ENCODE data around the gene RGCC. TPM values are rescaled to one million over a fixed set of nuclear protein-coding genes. Genes with fewer than 3 reads are reported as not detected.

The RGCC gene
- total RNA-seq, 1 experiment from 2014 or later = 69.3 TPM

DNA sequence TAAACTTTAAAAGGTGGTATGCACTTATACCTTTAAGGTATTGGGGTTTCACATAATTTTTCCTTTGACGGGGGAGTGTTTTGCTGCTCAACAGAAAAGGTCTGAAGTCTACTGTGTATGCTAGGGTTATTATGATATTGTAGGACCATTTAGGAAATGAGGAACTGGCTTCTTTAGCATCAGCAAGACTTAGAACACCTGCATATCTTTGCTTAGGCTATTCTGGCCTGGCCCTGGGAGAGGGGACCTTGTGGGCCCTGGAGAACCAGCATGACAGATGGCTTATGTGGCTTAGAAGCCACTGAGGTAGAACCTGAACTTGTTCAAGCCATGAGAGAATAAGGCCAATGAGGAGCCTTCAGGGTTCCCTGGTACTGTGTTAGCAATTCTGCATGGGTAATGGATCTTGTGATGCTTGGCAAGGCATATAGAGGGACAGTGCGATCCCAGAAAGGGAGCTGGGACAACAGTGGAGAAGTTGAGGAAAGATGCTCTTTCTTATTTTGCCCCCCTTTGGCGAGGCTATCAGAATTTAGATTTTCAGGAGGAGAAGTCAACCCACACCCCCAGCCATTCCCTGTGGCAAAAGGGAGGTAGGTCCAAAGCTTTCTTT lies 4.3 kb downstream of the RGCC start:
- peaks cover 10% of the 10 kb centered on the region; the same call in 1 of the 2 replicates for H3K79me2 ChIP-seq (ENCODE audit: low read length)

DNA sequence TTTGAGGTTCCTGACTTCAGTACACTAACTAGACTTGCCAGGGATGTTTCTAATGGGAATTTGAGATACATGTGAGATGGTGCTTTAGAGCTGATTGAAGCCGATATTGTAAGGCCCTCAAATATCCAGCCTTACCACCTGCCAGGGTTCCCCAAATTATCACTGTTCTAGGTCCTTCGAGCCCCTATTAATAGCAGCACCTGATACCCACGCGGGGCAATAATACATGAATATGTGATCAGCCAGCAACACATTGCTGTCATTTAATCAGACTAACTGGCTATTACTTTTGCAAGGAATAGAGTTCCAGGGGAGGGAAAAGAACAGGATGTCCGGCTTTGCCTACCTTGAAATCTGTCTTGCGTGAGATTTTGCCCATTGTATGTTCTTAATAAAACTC lies 5.1 kb downstream of the RGCC start:
- Histone ChIP-seq H2AFZ (ENCODE audit: low read length) (no peak overlapping the region), H4K20me1 (ENCODE audit: insufficient read depth, low read depth, low read length) (0 out of 2 replicates have a peak, but pooled peaks cover 4% of the 10 kb centered on the region), H3K4me3 (ENCODE audit: low read length) (peak overlapping the region; percentile 41; the same call in 1 of the 2 replicates), H3K79me2 (ENCODE audit: low read length) (peaks cover 10% of the 10 kb centered on the region; the same call in 1 of the 2 replicates), H3K4me1 (ENCODE audit: low read length) (peaks cover 97% of the 10 kb centered on the region), H3K36me3 (ENCODE audit: insufficient read depth, low read length) (peaks cover 39% of the 10 kb centered on the region), H3K27ac (ENCODE audit: low read length) (peak overlapping the region; percentile 96), H3K27me3 (ENCODE audit: low read length) (no peaks in the 10 kb centered on the region), H3K9ac (ENCODE audit: low read length) (peak overlapping the region; percentile 53), H3K4me2 (ENCODE audit: low read depth, low read length, poor library complexity, severe bottlenecking) (peak overlapping the region; percentile 66), H3K9me2 (replicated peaks; ENCODE audit: insufficient read depth, low read length) (no peaks in the 10 kb centered on the region), H3K9me3 (ENCODE audit: low read length) (no peaks in the 10 kb centered on the region)
- no peak for DNase-seq

More for the DNA sequence above, 4.3 kb downstream of the RGCC start:
- Histone ChIP-seq H3K36me3 (ENCODE audit: insufficient read depth, low read length) (peaks cover 32% of the 10 kb centered on the region), H3K9ac (ENCODE audit: low read length) (peak overlapping the region; percentile 86), H3K9me2 (replicated peaks; ENCODE audit: insufficient read depth, low read length) (no peaks in the 10 kb centered on the region), H3K9me3 (ENCODE audit: low read length) (no peaks in the 10 kb centered on the region), H3K4me2 (ENCODE audit: low read depth, low read length, poor library complexity, severe bottlenecking) (peak overlapping the region; percentile 66), H4K20me1 (ENCODE audit: insufficient read depth, low read depth, low read length) (0 out of 2 replicates have a peak, but pooled peaks cover 4% of the 10 kb centered on the region), H3K27me3 (ENCODE audit: low read length) (no peaks in the 10 kb centered on the region), H3K4me1 (ENCODE audit: low read length) (peaks cover 95% of the 10 kb centered on the region), H3K4me3 (ENCODE audit: low read length) (peak overlapping the region; percentile 92), H2AFZ (ENCODE audit: low read length) (no peak overlapping the region), H3K27ac (ENCODE audit: low read length) (peak overlapping the region; percentile 96)
- DNase-seq = peak; percentile 86

DNA sequence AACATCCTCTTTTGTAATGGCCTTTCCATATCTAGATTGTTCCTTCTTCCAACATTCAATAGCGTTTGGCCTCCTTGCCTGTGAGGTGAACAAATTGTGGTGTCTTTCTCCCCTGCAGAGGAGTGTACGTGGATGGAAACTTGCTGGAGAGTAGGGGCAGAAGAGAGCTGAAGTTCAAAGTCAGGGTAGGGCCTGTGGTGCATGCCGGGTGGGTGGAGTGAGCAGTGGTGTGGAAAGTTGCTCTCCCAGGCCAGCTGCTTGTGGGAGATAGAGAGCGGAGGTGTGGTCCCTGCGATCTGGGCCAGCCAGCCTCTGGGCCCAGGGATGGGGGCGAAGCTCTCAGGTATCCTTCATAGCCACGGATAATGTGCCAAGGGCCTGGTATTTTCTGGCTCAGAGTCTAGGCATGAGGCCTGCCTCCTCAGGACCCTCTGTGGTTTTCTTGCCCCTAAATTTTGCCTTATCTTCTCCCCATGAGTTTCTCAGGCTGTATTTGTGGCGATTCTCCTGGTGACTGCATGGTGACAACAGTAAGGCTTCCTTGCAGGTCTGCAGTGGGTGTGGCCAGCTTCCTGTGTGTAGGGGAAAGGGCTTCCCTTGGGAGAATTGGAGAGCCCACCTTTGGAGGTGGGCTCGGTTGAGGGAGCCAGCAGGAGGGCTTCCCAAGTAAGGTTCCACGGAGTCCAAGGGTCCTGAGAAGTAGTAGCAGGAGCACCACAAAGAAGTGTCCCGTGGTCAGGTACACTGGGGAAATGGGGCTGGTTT lies 6.7 kb downstream of the RGCC start:
- Histone ChIP-seq H4K20me1 (ENCODE audit: insufficient read depth, low read depth, low read length) (0 out of 2 replicates have a peak, but pooled peaks cover 4% of the 10 kb centered on the region), H3K9me2 (replicated peaks; ENCODE audit: insufficient read depth, low read length) (no peaks in the 10 kb centered on the region), H3K9me3 (ENCODE audit: low read length) (no peaks in the 10 kb centered on the region), H3K27me3 (ENCODE audit: low read length) (no peaks in the 10 kb centered on the region), H3K27ac (ENCODE audit: low read length) (peak overlapping the region; percentile 71), H3K9ac (ENCODE audit: low read length) (peak overlapping the region; percentile 22), H3K4me2 (ENCODE audit: low read depth, low read length, poor library complexity, severe bottlenecking) (peak overlapping the region; percentile 13), H3K4me1 (ENCODE audit: low read length) (peaks cover 90% of the 10 kb centered on the region), H3K36me3 (ENCODE audit: insufficient read depth, low read length) (peaks cover 53% of the 10 kb centered on the region), H2AFZ (ENCODE audit: low read length) (no peak overlapping the region), H3K4me3 (ENCODE audit: low read length) (no peak overlapping the region), H3K79me2 (ENCODE audit: low read length) (peaks cover 10% of the 10 kb centered on the region; the same call in 1 of the 2 replicates)
- DNase-seq = no peak

DNA sequence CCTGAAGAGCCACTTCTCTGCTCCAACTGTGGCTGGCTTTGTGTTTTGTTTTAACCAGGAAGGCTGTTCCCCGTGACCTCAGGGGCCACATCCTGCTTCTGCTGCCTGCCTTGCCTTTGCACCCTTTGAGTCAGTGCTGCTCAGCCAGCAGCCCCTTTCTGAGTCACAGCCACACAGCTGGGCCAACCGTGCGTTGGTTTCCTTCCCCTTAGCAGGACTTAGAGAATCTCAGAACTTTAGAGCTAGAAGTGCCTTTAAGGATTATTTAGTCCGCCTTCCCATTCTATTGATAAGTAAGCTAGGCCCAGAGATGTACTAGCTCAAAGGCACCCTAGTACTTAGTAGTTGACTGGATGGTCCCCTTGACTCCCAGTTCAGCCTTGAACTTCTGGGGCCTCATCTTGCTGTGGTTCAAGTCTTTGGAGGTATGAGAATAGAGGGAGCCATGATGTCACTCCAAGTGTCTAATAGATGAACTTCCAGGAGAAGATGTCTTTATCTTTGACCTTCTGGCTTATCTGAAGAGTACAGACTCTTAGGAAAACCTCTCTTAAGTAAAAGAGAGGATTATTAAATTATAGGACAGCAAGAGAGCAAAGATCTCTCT lies 8.0 kb downstream of the RGCC start:
- Histone ChIP-seq H3K79me2 (ENCODE audit: low read length) (peaks cover 5% of the 10 kb centered on the region; the same call in 1 of the 2 replicates), H3K9ac (ENCODE audit: low read length) (no peak overlapping the region), H2AFZ (ENCODE audit: low read length) (no peak overlapping the region), H3K27me3 (ENCODE audit: low read length) (no peaks in the 10 kb centered on the region), H4K20me1 (ENCODE audit: insufficient read depth, low read depth, low read length) (no peaks in the 10 kb centered on the region), H3K4me3 (ENCODE audit: low read length) (no peak overlapping the region), H3K9me3 (ENCODE audit: low read length) (no peaks in the 10 kb centered on the region), H3K4me2 (ENCODE audit: low read depth, low read length, poor library complexity, severe bottlenecking) (no peak overlapping the region), H3K9me2 (replicated peaks; ENCODE audit: insufficient read depth, low read length) (no peaks in the 10 kb centered on the region), H3K27ac (ENCODE audit: low read length) (peak overlapping the region; percentile 71), H3K4me1 (ENCODE audit: low read length) (peaks cover 76% of the 10 kb centered on the region), H3K36me3 (ENCODE audit: insufficient read depth, low read length) (peaks cover 54% of the 10 kb centered on the region)
- no peak for DNase-seq

DNA sequence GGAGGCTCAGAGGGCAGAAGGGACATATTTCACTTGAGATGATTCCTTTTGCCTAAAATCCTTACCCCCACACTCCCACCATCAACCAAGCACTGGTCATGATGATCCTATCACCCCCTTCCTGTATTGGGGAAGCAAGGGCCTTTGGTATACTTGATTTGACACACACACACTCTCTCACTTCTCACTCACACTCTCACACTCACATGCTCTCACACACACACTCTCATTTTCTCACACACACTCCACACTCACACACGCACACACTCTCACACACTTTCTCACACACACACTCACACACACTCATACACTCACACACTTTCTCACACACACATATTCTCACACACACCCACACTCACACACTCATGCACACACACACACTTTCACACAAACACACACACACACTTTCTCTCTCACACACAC lies 8.6 kb downstream of the RGCC start:
- peaks cover 71% of the 10 kb centered on the region for H3K4me1 ChIP-seq (ENCODE audit: low read length)
- peak overlapping the region; percentile 71 for H3K27ac ChIP-seq (ENCODE audit: low read length)
- H2AFZ ChIP-seq (ENCODE audit: low read length) = no peak overlapping the region
- H3K9me2 ChIP-seq (replicated peaks; ENCODE audit: insufficient read depth, low read length) = no peaks in the 10 kb centered on the region
- no peak overlapping the region for H3K9ac ChIP-seq (ENCODE audit: low read length)
- H3K4me3 ChIP-seq (ENCODE audit: low read length) = no peak overlapping the region
- no peaks in the 10 kb centered on the region for H4K20me1 ChIP-seq (ENCODE audit: insufficient read depth, low read depth, low read length)
- H3K27me3 ChIP-seq (ENCODE audit: low read length) = no peaks in the 10 kb centered on the region
- no peak for DNase-seq
- H3K9me3 ChIP-seq (ENCODE audit: low read length) = no peaks in the 10 kb centered on the region
- H3K36me3 ChIP-seq (ENCODE audit: insufficient read depth, low read length) = peaks cover 56% of the 10 kb centered on the region
- no peak overlapping the region for H3K4me2 ChIP-seq (ENCODE audit: low read depth, low read length, poor library complexity, severe bottlenecking)
- peaks cover 5% of the 10 kb centered on the region; the same call in 1 of the 2 replicates for H3K79me2 ChIP-seq (ENCODE audit: low read length)

DNA sequence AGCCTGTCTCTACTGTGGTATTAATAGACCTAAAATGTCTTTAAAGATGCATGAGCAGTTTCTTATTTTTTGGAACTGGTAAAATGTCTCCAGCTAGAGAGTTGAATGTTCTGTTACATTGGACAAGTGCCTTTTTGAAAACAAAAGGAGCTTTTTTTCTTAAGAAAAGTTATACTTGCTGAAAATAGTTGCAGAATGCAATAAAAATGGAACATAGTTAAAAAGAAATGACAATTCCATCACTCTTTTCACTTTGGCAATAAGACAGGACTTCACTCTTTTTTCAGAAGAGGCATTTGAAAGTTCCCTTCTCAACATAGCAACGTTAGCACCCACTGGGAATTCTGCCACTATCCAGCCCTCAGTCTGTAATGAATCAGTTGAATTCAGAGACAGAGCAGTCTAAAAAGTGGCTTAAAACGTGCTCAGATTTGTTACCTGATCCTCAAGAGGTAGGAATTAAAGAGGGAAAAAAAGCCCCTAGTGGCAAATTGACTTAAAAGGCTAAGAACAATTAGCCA lies 10.1 kb downstream of the RGCC start:
- Histone ChIP-seq H3K27ac (ENCODE audit: low read length) (peak overlapping the region; percentile 71), H3K36me3 (ENCODE audit: insufficient read depth, low read length) (peaks cover 55% of the 10 kb centered on the region), H3K9me3 (ENCODE audit: low read length) (no peaks in the 10 kb centered on the region), H3K4me1 (ENCODE audit: low read length) (peaks cover 55% of the 10 kb centered on the region), H2AFZ (ENCODE audit: low read length) (no peak overlapping the region), H3K9me2 (replicated peaks; ENCODE audit: insufficient read depth, low read length) (no peaks in the 10 kb centered on the region), H3K9ac (ENCODE audit: low read length) (no peak overlapping the region), H3K27me3 (ENCODE audit: low read length) (no peaks in the 10 kb centered on the region), H4K20me1 (ENCODE audit: insufficient read depth, low read depth, low read length) (no peaks in the 10 kb centered on the region), H3K79me2 (ENCODE audit: low read length) (peaks cover 5% of the 10 kb centered on the region; the same call in 1 of the 2 replicates), H3K4me3 (ENCODE audit: low read length) (no peak overlapping the region), H3K4me2 (ENCODE audit: low read depth, low read length, poor library complexity, severe bottlenecking) (peak overlapping the region; percentile 12)
- DNase-seq = no peak

DNA sequence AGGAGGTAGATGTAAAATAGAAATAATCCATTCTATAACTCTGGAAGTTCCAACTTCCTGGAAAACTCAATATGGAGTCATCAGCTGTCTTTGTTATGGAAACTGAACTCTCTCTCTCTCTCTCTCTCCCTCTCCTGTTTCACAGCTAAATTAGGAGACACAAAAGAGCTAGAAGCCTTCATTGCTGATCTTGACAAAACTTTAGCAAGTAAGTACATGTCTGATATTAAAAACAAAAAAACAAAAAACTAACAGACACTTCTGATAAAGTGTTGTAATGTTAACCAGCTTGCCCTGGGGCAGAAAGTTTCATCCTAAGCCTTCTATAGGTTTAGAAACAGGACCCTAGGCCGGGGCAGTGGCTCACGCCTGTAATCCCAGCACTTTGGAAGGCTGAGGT lies 11.3 kb downstream of the RGCC start:
- Histone ChIP-seq H3K27me3 (ENCODE audit: low read length) (no peaks in the 10 kb centered on the region), H4K20me1 (ENCODE audit: insufficient read depth, low read depth, low read length) (no peaks in the 10 kb centered on the region), H3K27ac (ENCODE audit: low read length) (peak overlapping the region; percentile 71), H3K36me3 (ENCODE audit: insufficient read depth, low read length) (peaks cover 47% of the 10 kb centered on the region), H3K4me1 (ENCODE audit: low read length) (peaks cover 45% of the 10 kb centered on the region), H3K4me3 (ENCODE audit: low read length) (no peak overlapping the region), H3K9me3 (ENCODE audit: low read length) (no peaks in the 10 kb centered on the region), H3K9ac (ENCODE audit: low read length) (no peak overlapping the region), H3K79me2 (ENCODE audit: low read length) (no peaks in the 10 kb centered on the region), H3K9me2 (replicated peaks; ENCODE audit: insufficient read depth, low read length) (no peaks in the 10 kb centered on the region), H2AFZ (ENCODE audit: low read length) (no peak overlapping the region), H3K4me2 (ENCODE audit: low read depth, low read length, poor library complexity, severe bottlenecking) (no peak overlapping the region)
- no peak for DNase-seq

DNA sequence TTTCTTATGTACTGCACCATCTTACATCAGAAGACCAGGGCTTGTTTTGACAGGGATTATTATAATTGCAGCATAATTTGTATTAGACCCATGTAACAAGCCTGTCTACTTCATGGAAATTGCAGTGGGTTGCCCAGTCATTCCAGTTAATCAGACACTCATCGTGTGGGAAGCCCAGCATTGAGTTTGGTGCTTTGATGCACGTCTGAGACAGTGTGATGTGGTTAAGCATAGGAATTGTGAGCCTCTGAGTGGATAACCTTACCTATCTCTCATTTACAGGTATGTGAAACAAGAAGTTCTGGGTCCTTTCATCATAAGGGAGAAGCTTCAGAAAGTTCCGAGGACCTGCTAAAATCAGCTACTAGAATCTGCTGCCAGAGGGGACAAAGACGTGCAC lies 12.8 kb downstream of the RGCC start:
- Histone ChIP-seq H3K9ac (ENCODE audit: low read length) (no peak overlapping the region), H3K36me3 (ENCODE audit: insufficient read depth, low read length) (peaks cover 40% of the 10 kb centered on the region), H3K9me3 (ENCODE audit: low read length) (no peaks in the 10 kb centered on the region), H3K27ac (ENCODE audit: low read length) (no peak overlapping the region), H4K20me1 (ENCODE audit: insufficient read depth, low read depth, low read length) (no peaks in the 10 kb centered on the region), H3K9me2 (replicated peaks; ENCODE audit: insufficient read depth, low read length) (no peaks in the 10 kb centered on the region), H2AFZ (ENCODE audit: low read length) (no peak overlapping the region), H3K4me2 (ENCODE audit: low read depth, low read length, poor library complexity, severe bottlenecking) (no peak overlapping the region), H3K4me3 (ENCODE audit: low read length) (no peak overlapping the region), H3K27me3 (ENCODE audit: low read length) (no peaks in the 10 kb centered on the region), H3K79me2 (ENCODE audit: low read length) (no peaks in the 10 kb centered on the region), H3K4me1 (ENCODE audit: low read length) (peaks cover 29% of the 10 kb centered on the region)
- DNase-seq = no peak

All from Karpas-422 (cell line).